GM18868 (cell line): ENCODE measurements around the gene KCNH1.

Experiments used
- ATAC-seq: cut with Tn5 transposase; IDR thresholded peaks from one replicate; pipeline ENCODE4 v1.9.1; 2021; ENCODE audit warnings: mild to moderate bottlenecking, moderate library complexity; ENCODE audit not compliant: unreplicated experiment

The KCNH1 gene

GRCh38 chr1:210932104-210932503, 201.8 kb downstream of the KCNH1 start:
- ATAC-seq: no peak

- ATAC-seq: no peak
These were observed 211.3 kb downstream of the KCNH1 start for GRCh38 chr1:210922666-210923065.

GRCh38 chr1:210920716-210921694, 212.9 kb downstream of the KCNH1 start:
- ATAC-seq: no peak

- no peak for ATAC-seq
These were observed 213.7 kb downstream of the KCNH1 start for GRCh38 chr1:210920258-210920657.

- ATAC-seq: no peak
These were observed 215.1 kb downstream of the KCNH1 start for GRCh38 chr1:210918893-210919292.

GRCh38 chr1:210917560-210918169, 216.3 kb downstream of the KCNH1 start:
- no peak for ATAC-seq

GRCh38 chr1:210916548-210916947, 217.4 kb downstream of the KCNH1 start:
- ATAC-seq: no peak

GRCh38 chr1:210915890-210916507, 217.9 kb downstream of the KCNH1 start:
- ATAC-seq: no peak

GRCh38 chr1:210912752-210913151, 221.2 kb downstream of the KCNH1 start:
- no peak for ATAC-seq

- ATAC-seq: no peak
These were observed 223.8 kb downstream of the KCNH1 start for GRCh38 chr1:210910020-210910575.

- no peak for ATAC-seq
These were observed 225.2 kb downstream of the KCNH1 start for GRCh38 chr1:210908791-210909190.

GRCh38 chr1:210908257-210908656, 225.7 kb downstream of the KCNH1 start:
- ATAC-seq: no peak

- no peak for ATAC-seq
These were observed 226.6 kb downstream of the KCNH1 start for GRCh38 chr1:210907251-210907805.

GRCh38 chr1:210905944-210906453, 227.9 kb downstream of the KCNH1 start:
- no peak for ATAC-seq

- ATAC-seq: no peak
These were observed 228.5 kb downstream of the KCNH1 start for GRCh38 chr1:210905365-210905904.

- no peak for ATAC-seq
These were observed 231.8 kb downstream of the KCNH1 start for GRCh38 chr1:210901981-210902770.

- ATAC-seq: no peak
These were observed 233.1 kb downstream of the KCNH1 start for GRCh38 chr1:210900820-210901219.

- ATAC-seq: no peak
These were observed 233.9 kb downstream of the KCNH1 start for GRCh38 chr1:210900079-210900478.

- no peak for ATAC-seq
These were observed 234.3 kb downstream of the KCNH1 start for GRCh38 chr1:210899676-210900075.

GRCh38 chr1:210898473-210898872, 235.5 kb downstream of the KCNH1 start:
- no peak for ATAC-seq
